HG02870 (cell line): ENCODE measurements around the gene PARP8.
A peak's percentile ranks its signal among the peaks of the same experiment; 100 is the strongest.

Experiments used
- ATAC-seq: cut with Tn5 transposase; IDR thresholded peaks from one replicate; pipeline ENCODE4 v1.9.1; 2021; ENCODE audit warnings: mild to moderate bottlenecking, moderate library complexity; ENCODE audit not compliant: unreplicated experiment

The PARP8 gene

GRCh38 chr5:50832657-50833284, 166.3 kb downstream of the PARP8 start:
- ATAC-seq, result no peak

DNA sequence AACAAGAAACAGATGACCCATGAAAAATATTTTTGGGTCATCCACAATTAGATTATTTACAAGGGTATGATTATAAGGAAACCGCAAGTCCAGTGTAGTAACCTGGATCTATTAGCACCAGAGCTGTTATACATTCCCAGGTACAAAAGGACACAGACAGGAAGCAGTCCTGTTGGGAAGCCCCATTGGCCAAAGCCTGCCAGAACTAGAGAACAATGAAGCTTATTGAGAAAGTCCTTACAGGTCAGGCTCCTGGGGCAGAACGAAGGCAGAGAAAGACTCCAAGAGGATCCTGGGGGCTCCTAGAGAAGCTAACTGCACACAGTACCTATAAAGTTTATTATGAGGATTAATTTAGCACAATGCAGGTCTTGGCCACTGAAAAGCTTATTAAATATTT, 169.9 kb downstream of the PARP8 start:
- ATAC-seq, result no peak

DNA sequence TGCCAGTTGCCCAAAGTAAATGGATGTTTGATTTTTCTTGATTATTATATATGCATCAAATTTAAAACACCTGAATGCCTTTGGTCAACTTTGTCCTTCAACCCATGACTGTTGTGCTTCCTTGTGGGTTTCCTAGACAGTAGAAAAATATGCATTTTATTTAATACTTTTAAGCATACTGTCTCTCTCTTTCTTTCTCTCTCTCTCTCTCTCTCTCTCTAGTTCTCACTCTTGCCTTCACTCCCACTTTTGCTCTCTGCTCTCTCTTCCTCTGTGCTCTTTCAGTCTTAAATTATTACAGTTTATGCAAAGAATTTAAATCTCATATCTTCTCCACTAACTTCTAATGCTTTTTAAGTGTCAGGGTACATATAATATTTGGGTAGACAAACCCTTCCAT, 173.0 kb downstream of the PARP8 start:
- ATAC-seq, result no peak

GRCh38 chr5:50843091-50843490, 176.7 kb downstream of the PARP8 start:
- no peak for ATAC-seq

- no peak for ATAC-seq
These were observed 179.8 kb downstream of the PARP8 start for GRCh38 chr5:50846261-50846660.

DNA sequence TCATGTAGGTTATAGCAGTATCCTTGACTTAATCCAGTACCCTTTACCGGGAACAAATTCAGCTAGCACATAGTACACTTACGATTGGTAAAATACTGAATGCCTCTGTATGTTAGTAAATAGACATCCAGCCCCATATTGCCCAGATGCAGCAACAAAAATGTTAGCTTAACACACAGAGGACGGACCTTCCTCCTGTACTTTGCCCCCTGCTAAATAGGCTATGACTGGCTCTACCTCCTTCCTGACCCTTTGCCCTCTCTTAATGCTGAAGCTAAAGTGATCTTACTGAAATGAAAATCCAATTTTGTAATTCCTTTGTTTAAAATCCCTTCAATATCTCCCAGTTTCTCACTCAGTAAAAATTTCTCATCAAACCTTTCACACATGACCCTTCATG, 183.1 kb downstream of the PARP8 start:
- ATAC-seq, result no peak

DNA sequence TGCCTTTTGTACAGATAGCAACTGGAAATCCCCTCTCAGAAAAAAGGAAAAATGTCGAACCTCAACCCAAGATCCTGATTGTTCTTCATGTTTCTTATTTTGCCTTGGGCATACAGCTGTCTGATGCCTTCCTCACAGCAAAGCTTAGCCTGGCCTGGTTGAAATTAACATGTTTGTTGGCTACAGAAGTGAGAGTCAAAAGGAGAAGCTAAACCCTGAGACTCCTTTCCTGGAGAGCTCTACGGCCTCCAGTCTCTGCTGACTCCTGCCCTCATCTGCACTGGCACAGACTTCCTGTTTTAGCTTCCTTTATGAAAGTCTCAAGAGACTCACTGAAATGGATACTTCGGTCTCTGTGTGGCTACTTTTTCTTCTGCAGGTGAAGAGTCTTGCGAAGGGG, 186.7 kb downstream of the PARP8 start:
- ATAC-seq, result peak; percentile 63

DNA sequence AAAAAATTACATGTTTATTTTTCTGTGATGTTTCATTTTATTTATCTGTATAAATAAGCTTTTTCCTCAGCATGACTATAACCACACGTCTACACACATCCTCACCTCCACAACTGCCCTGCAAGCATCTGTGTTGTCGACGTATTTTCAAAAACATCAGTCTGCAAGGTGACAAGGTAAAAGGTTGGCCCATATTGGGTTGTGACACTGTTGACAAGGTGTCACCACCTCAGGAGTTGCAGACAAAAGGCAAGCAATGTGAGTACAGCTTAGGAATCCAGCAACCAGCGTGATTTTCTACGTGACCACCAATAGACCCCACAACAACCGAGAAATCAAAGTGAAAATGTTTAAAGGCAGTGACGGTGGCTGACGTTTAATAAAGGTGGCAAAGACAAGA, 187.6 kb downstream of the PARP8 start:
- ATAC-seq, result no peak

GRCh38 chr5:50855001-50855400, 188.6 kb downstream of the PARP8 start:
- ATAC-seq, result no peak

- peak; percentile 87 for ATAC-seq
These were observed 190.1 kb downstream of the PARP8 start for GRCh38 chr5:50856401-50857119.

- ATAC-seq, result peak; percentile 49
These were observed 197.2 kb downstream of the PARP8 start for GRCh38 chr5:50863534-50864170.

GRCh38 chr5:50864466-50864865, 198.0 kb downstream of the PARP8 start:
- no peak for ATAC-seq

DNA sequence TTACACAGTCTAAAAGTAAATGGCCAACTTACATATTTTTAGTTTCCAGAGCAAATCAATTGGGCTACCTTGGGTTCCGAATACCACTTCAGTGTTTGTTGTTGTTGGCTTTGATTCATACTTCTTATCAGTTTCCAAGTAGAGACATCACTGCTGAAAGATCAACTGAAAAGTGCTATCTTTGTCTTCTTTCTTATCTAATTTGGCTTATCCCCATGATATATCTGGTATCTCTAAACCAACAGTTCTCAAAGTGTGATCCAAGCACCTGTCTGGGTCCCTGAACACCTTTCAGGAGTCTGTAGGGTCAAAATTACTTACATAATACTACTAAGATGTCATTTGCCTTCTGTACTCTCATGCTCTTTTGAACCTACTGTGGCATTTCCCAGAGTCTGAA, 200.0 kb downstream of the PARP8 start:
- ATAC-seq, result no peak

- no peak for ATAC-seq
These were observed 200.7 kb downstream of the PARP8 start for GRCh38 chr5:50867140-50867539.

- ATAC-seq, result peak; percentile 63
These were observed 207.3 kb downstream of the PARP8 start for GRCh38 chr5:50873595-50874277.

GRCh38 chr5:50874306-50875001, 208.0 kb downstream of the PARP8 start:
- peak; percentile 34 for ATAC-seq

DNA sequence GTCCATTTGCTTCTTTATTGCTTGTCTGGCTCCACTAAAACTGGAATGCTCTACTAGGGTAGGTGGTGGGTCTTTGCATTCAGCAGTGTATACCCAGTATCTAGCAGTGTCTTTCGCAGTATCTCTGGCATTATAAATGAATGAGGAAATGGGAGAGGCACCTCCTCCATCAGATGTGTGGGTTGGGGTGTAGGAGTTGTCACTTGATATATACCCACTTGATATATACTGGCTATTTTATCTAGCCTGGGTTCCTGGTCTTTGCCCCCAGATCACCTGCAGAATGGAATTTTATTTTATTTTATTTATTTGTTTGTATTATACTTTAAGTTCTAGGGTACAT, 208.5 kb downstream of the PARP8 start:
- no peak for ATAC-seq

DNA sequence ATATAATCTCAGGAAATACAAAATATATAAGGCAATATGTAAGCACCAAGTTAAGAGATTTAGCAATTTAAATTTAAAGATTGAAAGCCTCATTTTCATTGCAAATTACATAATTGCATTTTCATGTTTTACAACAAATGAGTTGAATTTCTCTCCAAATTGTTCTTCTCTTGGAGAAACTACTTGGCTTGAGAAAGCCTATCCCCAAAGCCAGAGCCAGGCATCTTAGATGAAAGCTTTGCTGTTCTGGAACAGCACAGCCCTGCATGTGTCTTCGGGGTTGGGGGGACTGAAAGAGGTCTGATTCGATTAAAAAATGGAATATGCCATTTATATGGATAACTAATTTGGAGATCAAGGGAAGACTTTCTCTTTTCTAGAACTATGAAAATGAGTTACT, 212.0 kb downstream of the PARP8 start:
- ATAC-seq, result no peak

DNA sequence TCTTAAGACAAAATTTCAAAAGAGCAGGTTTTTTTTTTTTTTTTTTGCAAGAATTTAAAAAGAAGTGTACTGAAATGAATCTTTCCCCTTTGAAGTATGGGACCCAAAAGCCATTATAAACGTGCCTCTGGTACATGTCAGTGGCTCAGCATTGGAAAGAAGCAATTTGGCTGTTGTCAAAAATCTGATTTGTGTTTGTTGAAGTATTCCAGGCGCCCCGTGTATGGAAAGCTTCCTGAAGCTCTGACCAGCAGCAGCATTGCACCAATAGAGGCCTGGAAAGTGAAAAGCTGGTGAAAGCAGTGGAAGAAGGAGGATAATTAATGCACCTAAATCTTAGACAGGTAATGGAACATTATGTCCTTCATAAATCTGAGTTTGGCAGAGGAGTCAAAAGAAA, 215.0 kb downstream of the PARP8 start:
- ATAC-seq, result no peak

GRCh38 chr5:50886657-50887345, 220.4 kb downstream of the PARP8 start:
- ATAC-seq, result no peak
